C4-2B (cell line): ENCODE measurements around the gene GPR143.

Source experiments
- CTCF ChIP-seq: fragments of 450-650 bp; conservative IDR thresholded peaks from 2 replicates; pipeline ENCODE4 v1.5.1; 2017; ENCODE audit warnings: mild to moderate bottlenecking
- ZFX ChIP-seq: fragments of 450-650 bp; IDR thresholded peaks from 2 replicates; pipeline ENCODE4 v1.6.1; 2017

- TF ChIP-seq CTCF (no peak), ZFX (no peak)
Measured at GRCh38 chrX:9788911-9789310, 23.3 kb upstream of the GPR143 start.
